NCI-H2107 treated with DMSO at 0.1 percent for 48 hours (cell line): ENCODE data around the gene ZSCAN2.

Experiments used
- DNase-seq: peaks from one replicate; lab custom pipeline; 2025; ENCODE audit not compliant: unreplicated experiment; lab: John Stamatoyannopoulos, UW

Gene ZSCAN2

DNA sequence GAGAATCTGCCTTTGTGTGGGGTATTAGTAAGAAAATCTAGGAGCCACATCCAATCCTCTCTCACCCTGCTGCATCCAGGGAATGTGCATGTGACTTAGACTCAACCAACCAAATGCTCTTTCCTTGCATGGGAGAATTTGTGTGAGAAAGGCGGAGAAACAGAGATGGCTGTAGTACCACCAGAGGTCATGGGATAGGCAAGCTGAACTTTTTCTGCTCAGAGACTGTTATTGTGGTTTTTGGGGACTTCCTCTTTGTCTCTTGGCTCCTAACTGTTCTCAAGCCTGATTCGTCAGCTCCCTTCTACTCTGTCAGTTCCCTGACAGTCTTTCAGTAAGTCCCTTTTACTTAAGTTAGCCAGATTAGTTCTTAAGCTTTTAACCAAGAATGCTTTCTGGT, 2.6 kb upstream of the ZSCAN2 start:
- no peak for DNase-seq

DNA sequence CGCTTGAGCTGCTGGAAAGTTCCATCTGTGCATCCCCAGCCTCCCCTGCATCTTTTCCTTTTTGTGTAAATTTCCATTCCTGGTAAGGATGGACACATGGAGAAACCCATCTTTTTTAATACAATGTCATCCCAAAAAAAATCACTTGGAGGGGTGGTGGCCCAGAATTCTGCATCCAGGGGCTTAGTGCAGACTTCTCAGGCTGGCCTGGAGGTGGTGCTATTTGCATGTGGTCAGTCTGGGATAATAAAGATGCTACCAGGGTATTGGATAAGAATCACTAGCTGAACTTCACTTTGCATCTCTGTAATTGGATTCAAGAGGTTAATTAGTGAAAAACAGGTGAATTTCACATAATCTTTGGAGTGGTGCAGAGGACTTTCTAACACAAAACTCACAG, 1.8 kb upstream of the ZSCAN2 start:
- no peak for DNase-seq

DNA sequence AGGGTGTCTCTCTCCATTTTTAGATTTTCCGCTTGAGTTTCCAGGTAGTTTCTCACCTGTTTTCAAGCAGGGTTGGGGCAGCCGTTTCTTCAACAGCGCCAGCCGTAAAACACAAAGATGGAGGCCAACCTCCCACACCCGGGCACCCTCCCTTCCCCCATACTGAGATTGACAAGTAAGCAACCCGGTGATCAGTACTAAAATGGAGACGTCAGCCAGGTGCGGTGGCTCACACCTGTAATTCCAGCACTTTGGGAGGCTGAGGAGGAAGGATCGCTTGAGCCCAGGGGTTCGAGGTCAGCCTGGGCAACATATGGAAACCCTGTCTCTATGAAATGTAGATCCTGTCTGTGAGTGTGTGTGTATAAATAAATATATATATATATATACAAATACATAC, 903 bp upstream of the ZSCAN2 start:
- DNase-seq, result no peak

DNA sequence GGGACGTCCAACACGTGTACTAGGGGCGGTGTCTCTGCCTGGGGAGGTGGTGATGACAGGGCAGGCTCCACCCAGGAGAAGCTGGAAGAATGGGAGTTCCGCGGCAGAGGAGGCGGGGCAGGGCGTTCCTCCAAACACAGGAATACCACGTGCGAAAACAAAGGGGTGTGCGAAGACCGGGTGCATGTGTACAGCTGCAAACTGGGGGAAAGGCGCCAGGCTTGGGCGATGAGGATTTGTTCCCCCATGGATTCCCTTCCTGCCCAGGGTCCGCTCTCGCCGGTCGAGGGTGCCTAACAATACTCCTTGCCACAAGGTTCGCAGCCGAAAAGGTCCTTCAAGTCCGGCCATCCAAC, 500 bp upstream of the ZSCAN2 start:
- DNase-seq, result peak; percentile 65

DNA sequence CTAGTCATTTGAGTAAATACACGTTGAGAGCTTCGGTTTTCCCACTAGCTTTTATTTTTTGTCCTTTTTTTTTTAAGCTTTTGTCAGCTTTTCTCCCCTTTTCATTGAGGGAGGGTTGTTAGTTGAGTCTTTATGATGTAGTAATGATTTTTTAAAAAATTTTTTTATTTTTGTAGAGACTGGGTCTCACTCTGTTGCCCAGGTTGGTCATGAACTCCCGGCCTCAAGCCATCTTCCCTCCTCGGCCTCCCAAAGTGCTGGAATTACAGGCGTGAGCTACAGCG, 688 bp downstream of the ZSCAN2 start:
- no peak for DNase-seq

DNA sequence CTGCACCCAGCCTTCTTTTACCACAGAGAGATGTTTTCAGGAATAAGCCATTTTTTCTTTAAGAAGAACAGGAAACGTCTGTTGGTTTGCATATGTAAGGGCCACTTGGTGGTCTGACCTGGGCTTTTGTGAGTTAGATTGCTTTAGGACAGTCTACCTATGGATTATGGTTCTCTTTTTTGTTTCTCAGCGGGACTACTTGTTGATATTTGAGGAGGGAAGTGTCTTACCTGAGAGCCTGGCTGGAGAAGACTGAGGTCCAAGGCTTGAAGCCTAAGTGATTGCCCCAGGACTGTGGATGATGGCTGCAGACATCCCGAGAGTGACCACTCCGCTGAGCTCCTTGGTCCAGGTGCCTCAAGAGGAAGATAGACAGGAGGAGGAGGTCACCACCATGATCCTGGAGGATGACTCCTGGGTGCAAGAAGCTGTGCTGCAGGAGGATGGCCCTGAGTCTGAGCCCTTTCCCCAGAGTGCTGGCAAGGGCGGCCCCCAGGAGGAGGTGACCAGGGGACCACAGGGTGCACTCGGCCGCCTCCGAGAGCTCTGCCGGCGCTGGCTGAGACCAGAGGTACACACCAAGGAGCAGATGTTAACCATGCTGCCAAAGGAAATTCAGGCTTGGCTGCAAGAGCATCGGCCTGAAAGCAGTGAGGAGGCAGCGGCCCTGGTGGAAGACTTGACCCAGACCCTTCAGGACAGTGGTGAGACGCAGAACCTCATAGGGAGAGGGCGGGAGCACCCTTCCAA, 3.0 kb downstream of the ZSCAN2 start:
- DNase-seq, result no peak

DNA sequence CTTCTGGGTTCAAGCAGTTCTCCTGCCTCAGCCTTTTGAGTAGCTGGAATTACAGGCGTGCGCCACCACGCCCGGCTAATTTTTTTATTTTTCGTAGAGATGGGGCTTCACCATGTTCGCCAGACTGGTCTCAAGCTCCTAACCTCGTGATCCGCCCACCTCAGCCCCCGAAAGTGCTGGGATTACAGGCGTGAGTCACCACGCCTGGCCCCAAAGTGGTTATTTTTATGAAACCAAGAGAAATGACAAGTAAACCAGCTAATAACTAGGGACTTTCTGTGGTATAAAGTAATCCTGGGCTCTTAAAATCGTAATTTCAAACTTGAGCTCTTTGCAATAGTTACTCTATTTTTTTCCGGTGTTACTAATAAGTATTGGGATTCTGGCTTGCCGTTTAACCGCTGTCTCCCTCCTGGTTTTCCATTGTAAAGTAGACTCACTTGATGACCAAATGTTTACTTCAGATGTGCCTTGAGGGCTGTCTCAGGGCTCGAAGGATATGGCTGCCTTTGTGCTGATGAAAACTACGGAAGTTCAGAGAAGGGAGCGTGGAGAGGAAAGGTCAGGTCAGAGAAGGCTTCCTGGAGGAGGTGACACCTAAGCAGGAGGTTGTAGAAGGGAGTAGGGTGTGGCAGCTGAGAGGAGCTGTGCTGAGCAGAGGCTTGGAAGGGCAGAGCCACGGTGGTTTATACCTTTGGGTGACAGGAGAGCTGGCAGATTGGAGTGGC, 4.2 kb downstream of the ZSCAN2 start:
- no peak for DNase-seq

DNA sequence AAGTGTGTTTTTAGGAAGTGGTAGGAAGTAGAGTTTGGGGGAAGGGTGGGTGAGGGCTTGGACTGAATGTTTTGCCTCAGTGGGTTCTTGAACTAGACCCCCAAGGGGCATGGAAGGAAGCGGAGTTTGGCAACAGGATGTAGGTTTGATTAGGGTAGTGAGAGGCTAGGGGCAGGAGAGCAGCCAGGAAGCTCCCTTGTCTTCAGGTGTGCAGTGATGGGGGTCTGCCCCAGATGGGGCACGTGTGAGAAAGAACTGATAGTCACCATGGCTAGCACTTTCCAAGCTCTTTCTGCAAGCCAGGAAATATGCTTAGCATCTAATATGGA, 4.7 kb downstream of the ZSCAN2 start:
- no peak for DNase-seq

DNA sequence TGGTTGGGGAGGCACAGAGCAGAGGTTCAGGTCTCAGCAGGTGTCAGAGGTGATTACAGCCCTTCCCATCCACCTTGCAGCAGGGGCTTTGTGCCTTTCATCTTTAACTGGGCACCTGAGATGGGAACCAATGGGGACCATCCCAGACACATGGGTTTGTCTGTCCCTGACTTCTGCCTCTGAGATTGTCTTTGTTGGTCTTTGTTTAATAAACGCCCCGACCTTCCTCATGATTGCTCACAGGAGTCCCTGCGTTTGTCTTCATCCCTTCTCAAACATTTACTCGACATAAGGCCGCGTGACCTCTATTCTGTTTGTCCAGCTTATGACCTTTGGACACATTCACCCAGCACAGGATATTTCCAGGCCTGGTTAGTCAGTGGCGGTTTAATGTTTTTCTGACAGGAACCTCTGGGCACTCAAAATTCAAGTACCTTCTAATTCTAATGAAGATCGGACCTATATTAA, 5.9 kb downstream of the ZSCAN2 start:
- no peak for DNase-seq

DNA sequence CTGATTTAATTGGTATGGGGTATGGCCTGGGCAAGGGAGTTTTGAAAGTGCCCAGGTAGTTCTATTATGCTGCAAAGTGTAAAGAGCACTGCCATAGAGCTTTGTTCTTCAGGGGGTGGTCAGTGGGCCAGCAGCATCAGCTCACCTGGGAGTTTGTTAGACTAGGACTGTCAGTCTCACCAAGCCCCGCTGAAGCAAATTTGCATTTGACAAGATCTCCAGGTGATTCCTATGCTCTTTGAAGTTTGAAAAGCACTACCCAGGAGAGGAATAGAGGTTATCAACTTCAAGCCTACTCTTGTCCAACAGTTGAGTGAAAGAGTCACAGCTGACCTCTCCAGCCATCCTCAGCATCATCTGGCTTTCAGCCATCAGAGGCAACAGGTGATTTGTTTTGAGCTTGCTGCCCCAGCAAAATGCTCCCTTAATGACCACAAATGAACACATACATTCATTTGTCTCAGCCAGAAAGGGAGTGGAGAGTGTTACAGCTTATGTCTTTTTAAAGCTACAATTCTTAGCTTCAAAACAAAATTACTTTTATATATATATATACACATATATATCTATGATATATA, 8.0 kb downstream of the ZSCAN2 start:
- no peak for DNase-seq

DNA sequence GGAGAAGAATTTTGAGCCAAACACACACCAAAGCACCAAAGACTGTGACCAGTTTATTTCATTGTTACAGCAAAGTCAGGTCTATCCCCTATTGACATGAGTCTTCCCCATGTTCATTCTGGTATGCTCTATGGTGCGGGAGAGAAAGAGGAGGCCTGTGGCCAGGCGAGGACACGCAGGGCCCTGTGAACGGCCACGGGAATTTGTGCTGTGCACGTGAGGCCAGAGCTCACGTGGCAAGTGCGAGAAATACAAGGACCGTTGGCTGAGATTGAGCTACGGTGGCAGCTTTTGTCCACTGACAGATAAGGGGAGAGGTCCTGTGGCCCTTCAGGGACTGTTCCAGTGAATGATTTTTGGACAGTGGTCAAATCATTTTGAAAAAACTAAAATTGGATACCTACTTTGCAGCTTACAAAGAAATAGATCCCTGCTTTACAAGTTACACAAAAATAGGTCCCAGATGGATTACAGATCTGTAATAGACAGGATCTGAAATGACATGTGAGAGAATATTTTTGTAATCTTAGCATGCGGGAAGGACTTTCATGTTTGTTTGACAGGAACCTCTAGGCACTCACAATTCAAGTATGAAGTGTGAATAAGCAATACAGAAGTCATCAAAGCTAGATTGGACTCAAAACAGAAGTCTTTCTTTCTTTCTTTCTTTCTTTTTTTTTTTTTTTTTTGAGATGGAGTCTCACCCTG, 9.2 kb downstream of the ZSCAN2 start:
- no peak for DNase-seq

DNA sequence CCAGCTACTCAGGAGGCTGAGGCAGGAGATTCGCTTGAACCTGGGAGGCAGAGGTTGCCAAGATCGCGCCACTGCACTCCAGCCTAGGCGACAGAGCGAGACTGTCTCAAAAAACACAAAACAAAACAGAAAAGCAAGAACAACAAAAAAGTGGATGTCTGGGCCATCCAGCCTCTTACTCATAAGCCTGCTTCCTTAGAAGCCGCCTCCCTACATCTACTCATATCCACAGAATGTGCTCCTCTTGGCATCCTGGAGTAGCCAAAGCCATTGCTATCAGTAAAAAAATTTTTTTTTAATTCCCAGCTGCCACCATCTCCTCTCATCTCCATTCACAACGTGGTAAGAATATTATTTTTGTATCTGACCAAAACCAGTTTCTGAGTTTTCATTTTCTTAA, 10.8 kb downstream of the ZSCAN2 start:
- no peak for DNase-seq

DNA sequence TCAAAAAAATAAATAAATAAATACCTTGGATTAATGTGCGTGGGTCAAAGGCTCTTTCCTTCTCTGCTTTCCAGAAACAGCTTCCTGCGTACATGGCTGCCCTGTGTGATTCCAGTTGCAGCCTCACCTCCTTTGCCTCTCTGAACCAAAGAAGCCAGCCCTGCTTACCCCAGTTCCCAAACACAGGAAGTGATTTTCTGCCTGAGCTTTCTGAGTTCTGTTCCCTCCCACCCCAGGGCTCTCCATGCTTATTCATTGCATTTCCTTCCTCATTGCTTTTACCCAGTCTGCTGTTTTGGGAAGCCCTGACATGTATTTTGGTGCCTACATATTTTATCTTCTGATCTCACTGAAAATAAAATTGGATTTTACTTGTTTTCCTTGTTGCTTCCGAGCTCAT, 15.4 kb downstream of the ZSCAN2 start:
- DNase-seq, result no peak

DNA sequence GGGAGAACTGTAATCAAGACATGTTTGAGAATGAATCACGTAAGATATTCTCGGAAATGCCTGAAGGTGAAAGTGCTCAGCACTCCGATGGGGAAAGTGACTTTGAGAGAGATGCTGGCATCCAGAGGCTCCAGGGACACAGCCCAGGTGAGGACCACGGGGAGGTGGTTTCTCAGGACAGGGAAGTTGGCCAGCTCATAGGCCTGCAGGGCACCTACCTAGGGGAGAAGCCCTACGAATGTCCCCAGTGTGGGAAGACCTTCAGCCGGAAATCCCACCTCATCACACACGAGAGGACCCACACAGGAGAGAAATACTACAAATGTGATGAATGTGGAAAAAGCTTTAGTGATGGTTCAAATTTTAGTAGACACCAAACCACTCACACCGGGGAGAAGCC, 19.8 kb downstream of the ZSCAN2 start:
- no peak for DNase-seq

DNA sequence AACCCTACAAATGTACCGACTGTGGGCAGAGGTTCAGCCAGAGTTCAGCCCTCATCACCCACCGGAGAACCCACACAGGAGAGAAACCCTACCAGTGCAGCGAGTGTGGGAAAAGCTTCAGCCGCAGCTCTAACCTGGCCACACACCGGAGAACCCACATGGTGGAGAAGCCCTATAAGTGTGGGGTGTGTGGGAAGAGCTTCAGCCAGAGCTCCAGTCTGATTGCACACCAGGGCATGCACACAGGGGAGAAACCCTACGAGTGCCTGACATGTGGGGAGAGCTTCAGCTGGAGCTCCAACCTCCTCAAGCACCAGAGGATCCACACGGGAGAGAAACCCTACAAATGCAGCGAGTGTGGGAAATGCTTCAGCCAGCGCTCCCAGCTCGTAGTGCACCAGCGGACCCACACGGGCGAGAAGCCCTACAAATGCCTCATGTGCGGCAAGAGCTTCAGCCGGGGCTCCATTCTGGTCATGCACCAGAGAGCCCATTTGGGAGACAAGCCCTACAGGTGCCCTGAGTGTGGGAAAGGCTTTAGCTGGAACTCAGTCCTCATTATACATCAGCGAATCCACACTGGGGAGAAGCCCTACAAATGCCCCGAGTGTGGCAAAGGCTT, 20.7 kb downstream of the ZSCAN2 start:
- no peak for DNase-seq

DNA sequence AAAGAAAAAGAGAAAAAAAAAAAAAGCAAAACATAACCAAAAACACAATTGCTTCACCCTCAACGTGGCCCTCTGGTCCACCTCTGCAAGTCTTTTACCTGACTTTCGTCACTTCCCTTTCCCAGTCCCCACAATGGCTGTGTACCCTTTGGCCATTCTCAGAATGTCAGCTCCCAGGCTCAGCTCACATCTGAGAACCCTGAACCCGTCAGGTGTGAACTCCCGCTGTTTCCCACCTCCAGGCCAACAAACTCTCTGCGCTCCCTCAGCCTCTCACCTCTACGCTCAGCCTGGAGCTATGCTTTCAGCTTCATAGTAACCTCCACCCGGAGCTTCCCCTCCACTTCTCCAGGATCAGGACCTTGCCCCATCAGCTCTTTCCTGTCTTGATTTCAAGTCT, 23.6 kb downstream of the ZSCAN2 start:
- no peak for DNase-seq

DNA sequence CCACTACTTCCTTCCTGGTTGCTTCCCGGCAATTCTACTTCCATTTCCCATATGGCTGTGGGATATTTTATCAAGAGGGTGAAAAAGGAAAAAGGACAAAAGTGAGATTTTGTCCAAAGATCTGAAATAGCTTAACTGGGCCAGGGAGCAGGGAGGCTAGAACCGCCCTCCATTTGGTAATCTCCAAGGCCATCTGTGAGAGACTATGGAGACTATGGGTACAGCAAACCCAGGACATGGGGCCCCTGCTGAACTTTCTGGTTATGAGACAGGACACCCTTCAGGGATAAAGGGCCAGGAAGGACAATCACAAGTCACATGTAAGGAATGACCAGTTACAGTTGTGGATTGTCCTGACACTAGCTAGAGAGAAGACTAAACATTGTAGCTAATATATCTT, 24.3 kb downstream of the ZSCAN2 start:
- no peak for DNase-seq

DNA sequence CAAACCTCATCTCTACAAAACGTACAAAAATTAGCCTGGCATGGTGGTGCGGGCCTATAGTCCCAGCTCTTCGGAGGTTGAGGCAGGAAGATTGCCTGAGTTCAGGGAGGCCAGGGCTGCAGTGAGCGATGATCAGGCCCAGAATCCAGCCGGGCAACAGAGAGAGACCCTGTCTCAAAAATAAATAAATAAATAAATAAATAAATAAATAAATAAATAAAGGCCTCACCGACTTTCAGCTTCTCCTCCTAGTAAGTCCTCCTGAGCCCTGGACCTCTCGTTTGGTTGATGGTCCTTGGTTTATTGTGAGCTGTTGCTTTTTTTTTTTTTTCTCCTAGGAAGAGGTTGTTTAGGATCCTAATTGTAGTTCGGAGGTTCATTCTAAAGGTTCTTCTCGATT, 28.2 kb downstream of the ZSCAN2 start:
- DNase-seq, result no peak

DNA sequence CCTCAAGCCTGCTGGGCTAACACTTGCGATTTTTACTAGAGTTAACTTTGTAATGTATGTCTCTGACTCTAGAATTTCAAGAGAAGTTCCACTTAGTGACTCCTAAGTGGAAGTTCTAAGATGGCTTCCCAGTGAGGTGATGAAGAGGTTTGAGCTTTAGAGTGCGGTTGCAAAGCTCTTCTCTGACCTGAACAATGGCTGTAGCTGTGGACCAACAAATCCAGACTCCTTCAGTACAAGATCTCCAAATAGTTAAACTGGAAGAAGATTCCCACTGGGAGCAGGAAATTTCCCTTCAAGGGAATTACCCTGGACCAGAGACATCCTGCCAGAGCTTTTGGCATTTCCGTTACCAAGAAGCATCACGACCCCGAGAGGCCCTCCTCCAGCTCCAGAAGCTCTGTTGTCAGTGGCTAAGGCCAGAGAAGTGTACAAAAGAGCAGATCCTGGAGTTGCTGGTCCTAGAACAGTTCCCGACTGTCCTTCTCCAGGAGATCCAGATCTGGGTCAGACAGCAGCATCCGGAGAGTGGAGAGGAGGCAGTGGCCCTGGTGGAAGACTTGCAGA, 31.0 kb downstream of the ZSCAN2 start:
- DNase-seq, result no peak

DNA sequence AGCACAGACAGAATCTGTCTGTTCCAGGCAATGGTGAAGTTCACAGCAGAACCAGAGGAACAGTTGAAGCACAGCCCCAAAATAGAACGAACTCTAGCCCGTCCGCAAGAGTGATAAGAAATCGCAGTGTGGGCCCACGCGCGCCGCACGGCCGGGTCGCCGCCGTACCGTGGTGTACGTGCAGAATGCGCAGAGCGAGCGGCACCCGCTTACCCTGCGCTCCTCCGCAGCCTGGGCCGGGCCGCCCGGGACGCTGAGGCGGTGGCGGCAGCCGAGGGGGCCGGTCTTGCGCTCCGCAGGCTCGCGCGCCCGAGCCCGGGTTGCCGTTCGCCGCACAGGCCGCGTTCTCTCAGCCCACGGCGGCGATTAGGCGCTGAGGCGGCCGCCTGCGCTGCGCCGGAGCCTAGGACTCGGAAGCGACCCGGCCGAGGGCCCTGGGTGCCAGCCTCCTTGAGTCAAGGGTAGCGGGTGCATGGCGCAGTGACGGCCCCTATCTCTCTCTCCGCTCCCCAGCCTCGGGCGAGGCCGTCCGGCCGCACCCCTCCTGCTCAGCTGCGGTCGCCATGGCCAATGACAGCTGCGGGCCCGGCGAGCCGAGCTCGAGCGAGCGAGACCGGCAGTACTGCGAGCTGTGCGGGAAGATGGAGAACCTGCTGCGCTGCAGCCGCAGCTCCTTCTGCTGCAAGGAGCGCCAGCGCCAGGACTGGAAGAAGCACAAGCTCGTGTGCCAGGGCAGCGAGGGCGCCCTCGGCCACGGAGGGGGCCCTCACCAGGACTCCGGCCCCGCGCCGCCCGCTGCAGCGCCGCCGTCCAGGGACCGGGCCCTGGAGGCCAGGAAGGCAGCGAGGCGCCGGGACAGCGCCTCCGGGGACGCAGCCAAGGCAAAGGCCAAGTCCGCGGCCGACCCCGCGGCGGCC, 32.8 kb downstream of the ZSCAN2 start:
- DNase-seq, result no peak
